ENCODE results near the gene MMP23B. TPM values are rescaled to one million over a fixed set of nuclear protein-coding genes. Genes with fewer than 3 reads are reported as not detected.

The MMP23B gene
- total RNA-seq, 1 experiment from 2014 or later: 0.67 TPM

GRCh38 chr1:1666526-1666925 lies 34.6 kb downstream of the MMP23B start:
- H3K4me3 ChIP-seq (ENCODE audit: low read depth, low read length, poor library complexity, severe bottlenecking): no peak overlapping the region
- H3K9me3 ChIP-seq (ENCODE audit: low read depth, low read length, poor library complexity, severe bottlenecking): no peaks in the 10 kb centered on the region
- no TSS peak for BruUV-seq (replicated peaks)
- TF ChIP-seq EZH2 (IDR thresholded peaks at IDR 0.05; ENCODE audit: borderline replicate concordance, low read depth, low read length, poor library complexity, severe bottlenecking): no peak
- TF ChIP-seq, protein P1, sequence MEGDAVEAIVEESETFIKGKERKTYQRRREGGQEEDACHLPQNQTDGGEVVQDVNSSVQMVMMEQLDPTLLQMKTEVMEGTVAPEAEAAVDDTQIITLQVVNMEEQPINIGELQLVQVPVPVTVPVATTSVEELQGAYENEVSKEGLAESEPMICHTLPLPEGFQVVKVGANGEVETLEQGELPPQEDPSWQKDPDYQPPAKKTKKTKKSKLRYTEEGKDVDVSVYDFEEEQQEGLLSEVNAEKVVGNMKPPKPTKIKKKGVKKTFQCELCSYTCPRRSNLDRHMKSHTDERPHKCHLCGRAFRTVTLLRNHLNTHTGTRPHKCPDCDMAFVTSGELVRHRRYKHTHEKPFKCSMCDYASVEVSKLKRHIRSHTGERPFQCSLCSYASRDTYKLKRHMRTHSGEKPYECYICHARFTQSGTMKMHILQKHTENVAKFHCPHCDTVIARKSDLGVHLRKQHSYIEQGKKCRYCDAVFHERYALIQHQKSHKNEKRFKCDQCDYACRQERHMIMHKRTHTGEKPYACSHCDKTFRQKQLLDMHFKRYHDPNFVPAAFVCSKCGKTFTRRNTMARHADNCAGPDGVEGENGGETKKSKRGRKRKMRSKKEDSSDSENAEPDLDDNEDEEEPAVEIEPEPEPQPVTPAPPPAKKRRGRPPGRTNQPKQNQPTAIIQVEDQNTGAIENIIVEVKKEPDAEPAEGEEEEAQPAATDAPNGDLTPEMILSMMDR (conservative IDR thresholded peaks at IDR 0.05; ENCODE audit: low read depth, low read length): no peak
- intact Hi-C loops (cut with micrococcal nuclease; ENCODE audit: unreplicated experiment): no loop called here
- ChIA-PET POLR2A (ENCODE audit: low non-redundant PET) (no interaction called here), CTCF (no interaction called here)
- H3K4me1 ChIP-seq (ENCODE audit: insufficient read depth, low read length, poor library complexity, severe bottlenecking): peaks cover 10% of the 10 kb centered on the region
- H3K27ac ChIP-seq (ENCODE audit: low read depth, low read length, poor library complexity, severe bottlenecking): no peak overlapping the region
- no peak for DNase-seq (ENCODE audit: low spot score)
- peaks cover 35% of the 10 kb centered on the region for H3K36me3 ChIP-seq (ENCODE audit: insufficient read depth, low read length, poor library complexity, severe bottlenecking)
- no peaks in the 10 kb centered on the region for H3K27me3 ChIP-seq (replicated peaks; ENCODE audit: insufficient read depth, low read depth, low read length, poor library complexity)

GRCh38 chr1:1669468-1670440 lies 37.8 kb downstream of the MMP23B start:
- CTCF ChIA-PET: no interaction called here
- BruUV-seq (replicated peaks): no TSS peak

GRCh38 chr1:1670866-1671265 lies 38.9 kb downstream of the MMP23B start:
- no peaks in the 10 kb centered on the region for H3K27me3 ChIP-seq (replicated peaks; ENCODE audit: insufficient read depth, low read depth, low read length, poor library complexity)
- H3K4me1 ChIP-seq (ENCODE audit: insufficient read depth, low read length, poor library complexity, severe bottlenecking): no peaks in the 10 kb centered on the region
- ChIA-PET CTCF (no interaction called here), POLR2A (ENCODE audit: low non-redundant PET) (no interaction called here)
- no peak overlapping the region for H3K4me3 ChIP-seq (ENCODE audit: low read depth, low read length, poor library complexity, severe bottlenecking)
- peaks cover 27% of the 10 kb centered on the region for H3K36me3 ChIP-seq (ENCODE audit: insufficient read depth, low read length, poor library complexity, severe bottlenecking)
- intact Hi-C loops (cut with micrococcal nuclease; ENCODE audit: unreplicated experiment): no loop called here
- H3K27ac ChIP-seq (ENCODE audit: low read depth, low read length, poor library complexity, severe bottlenecking): no peak overlapping the region
- no peaks in the 10 kb centered on the region for H3K9me3 ChIP-seq (ENCODE audit: low read depth, low read length, poor library complexity, severe bottlenecking)
- no peak for TF ChIP-seq EZH2 (IDR thresholded peaks at IDR 0.05; ENCODE audit: borderline replicate concordance, low read depth, low read length, poor library complexity, severe bottlenecking)
- TF ChIP-seq, protein P1 (conservative IDR thresholded peaks at IDR 0.05; ENCODE audit: low read depth, low read length): no peak
- no peak for DNase-seq (ENCODE audit: low spot score)
- BruUV-seq (replicated peaks): no TSS peak

More at GRCh38 chr1:1669468-1670440, 37.8 kb downstream of the MMP23B start:
- DNase-seq (ENCODE audit: low spot score): no peak
- Histone ChIP-seq H3K27ac (ENCODE audit: low read depth, low read length, poor library complexity, severe bottlenecking) (no peak overlapping the region), H3K4me1 (ENCODE audit: insufficient read depth, low read length, poor library complexity, severe bottlenecking) (no peaks in the 10 kb centered on the region), H3K4me3 (ENCODE audit: low read depth, low read length, poor library complexity, severe bottlenecking) (no peak overlapping the region), H3K9me3 (ENCODE audit: low read depth, low read length, poor library complexity, severe bottlenecking) (no peaks in the 10 kb centered on the region), H3K36me3 (ENCODE audit: insufficient read depth, low read length, poor library complexity, severe bottlenecking) (peaks cover 38% of the 10 kb centered on the region), H3K27me3 (replicated peaks; ENCODE audit: insufficient read depth, low read depth, low read length, poor library complexity) (no peaks in the 10 kb centered on the region)
- intact Hi-C loops (cut with micrococcal nuclease; ENCODE audit: unreplicated experiment): no loop called here
- TF ChIP-seq, protein P1 (conservative IDR thresholded peaks at IDR 0.05; ENCODE audit: low read depth, low read length): no peak
- no peak for TF ChIP-seq EZH2 (IDR thresholded peaks at IDR 0.05; ENCODE audit: borderline replicate concordance, low read depth, low read length, poor library complexity, severe bottlenecking)
- POLR2A ChIA-PET (ENCODE audit: low non-redundant PET): no interaction called here
